ENCODE measurements around the gene CENPS.
"Not testable (repeated sequence)": the region's sequence is repeated elsewhere in the genome, so short reads cannot be mapped to it uniquely, and the experiment has no call there.

CENPS gene

GRCh38 chr1:10440305-10440704 lies 10.1 kb downstream of the CENPS start:
- H3K9ac ChIP-seq (ENCODE audit: low read length), result no peak overlapping the region
- H3K9me3 ChIP-seq (ENCODE audit: control insufficient read depth, low read depth, low read length), result no peaks in the 10 kb centered on the region
- H3K27me3 ChIP-seq (ENCODE audit: control insufficient read depth, insufficient read depth, low read length), result no peaks in the 10 kb centered on the region
- no peaks in the 10 kb centered on the region for H3K4me1 ChIP-seq (ENCODE audit: control insufficient read depth, low read depth, low read length)
- no peak overlapping the region for H3K27ac ChIP-seq (ENCODE audit: low read length)
- H3K36me3 ChIP-seq (ENCODE audit: control insufficient read depth, low read depth, low read length), result no peaks in the 10 kb centered on the region
- H3K4me3 ChIP-seq (ENCODE audit: low read length), result no peak overlapping the region

GRCh38 chr1:10440794-10441193 lies 10.6 kb downstream of the CENPS start:
- Histone ChIP-seq H3K27ac (ENCODE audit: low read length) (no peak overlapping the region), H3K9me3 (ENCODE audit: control insufficient read depth, low read depth, low read length) (no peaks in the 10 kb centered on the region), H3K9ac (ENCODE audit: low read length) (no peak overlapping the region), H3K4me1 (ENCODE audit: control insufficient read depth, low read depth, low read length) (no peaks in the 10 kb centered on the region), H3K36me3 (ENCODE audit: control insufficient read depth, low read depth, low read length) (no peaks in the 10 kb centered on the region), H3K27me3 (ENCODE audit: control insufficient read depth, insufficient read depth, low read length) (no peaks in the 10 kb centered on the region), H3K4me3 (ENCODE audit: low read length) (no peak overlapping the region)

- no peak overlapping the region for H3K4me3 ChIP-seq (ENCODE audit: low read length)
- no peak overlapping the region for H3K9ac ChIP-seq (ENCODE audit: low read length)
- H3K36me3 ChIP-seq (ENCODE audit: control insufficient read depth, low read depth, low read length), result no peaks in the 10 kb centered on the region
- no peaks in the 10 kb centered on the region for H3K4me1 ChIP-seq (ENCODE audit: control insufficient read depth, low read depth, low read length)
- no peak overlapping the region for H3K27ac ChIP-seq (ENCODE audit: low read length)
- no peaks in the 10 kb centered on the region for H3K9me3 ChIP-seq (ENCODE audit: control insufficient read depth, low read depth, low read length)
- H3K27me3 ChIP-seq (ENCODE audit: control insufficient read depth, insufficient read depth, low read length), result no peaks in the 10 kb centered on the region
Measured at GRCh38 chr1:10444248-10444647, 14.0 kb downstream of the CENPS start.

DNA sequence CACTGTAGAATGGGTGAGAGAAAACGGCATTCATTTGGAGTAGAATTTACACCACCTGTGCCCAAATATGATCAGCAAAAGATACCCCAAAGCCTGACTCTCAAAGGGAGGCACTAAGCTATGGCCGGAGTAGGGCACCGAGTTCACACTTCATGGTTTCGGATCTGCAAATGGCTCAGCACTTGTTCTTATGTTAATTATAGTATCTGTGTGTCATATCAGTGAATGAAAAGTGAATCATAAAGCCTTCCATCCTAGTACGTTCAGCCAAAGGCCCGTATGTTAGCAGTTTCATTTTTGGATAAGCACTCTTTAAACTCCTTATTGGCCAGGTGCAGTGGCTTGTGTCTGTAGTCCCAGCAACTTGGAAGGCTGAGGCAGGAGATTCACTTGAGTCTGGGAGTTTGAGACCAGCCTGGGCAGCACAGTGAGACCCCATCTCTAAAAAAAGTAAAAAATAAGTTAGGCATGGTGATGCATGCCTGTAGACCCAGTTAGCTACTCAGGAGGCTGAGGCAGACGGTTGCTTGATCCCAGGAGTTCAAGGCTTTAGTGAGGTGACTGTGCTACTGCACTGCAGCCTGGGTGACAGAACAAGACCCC lies 14.7 kb downstream of the CENPS start:
- no peak overlapping the region for H3K27ac ChIP-seq (ENCODE audit: low read length)

DNA sequence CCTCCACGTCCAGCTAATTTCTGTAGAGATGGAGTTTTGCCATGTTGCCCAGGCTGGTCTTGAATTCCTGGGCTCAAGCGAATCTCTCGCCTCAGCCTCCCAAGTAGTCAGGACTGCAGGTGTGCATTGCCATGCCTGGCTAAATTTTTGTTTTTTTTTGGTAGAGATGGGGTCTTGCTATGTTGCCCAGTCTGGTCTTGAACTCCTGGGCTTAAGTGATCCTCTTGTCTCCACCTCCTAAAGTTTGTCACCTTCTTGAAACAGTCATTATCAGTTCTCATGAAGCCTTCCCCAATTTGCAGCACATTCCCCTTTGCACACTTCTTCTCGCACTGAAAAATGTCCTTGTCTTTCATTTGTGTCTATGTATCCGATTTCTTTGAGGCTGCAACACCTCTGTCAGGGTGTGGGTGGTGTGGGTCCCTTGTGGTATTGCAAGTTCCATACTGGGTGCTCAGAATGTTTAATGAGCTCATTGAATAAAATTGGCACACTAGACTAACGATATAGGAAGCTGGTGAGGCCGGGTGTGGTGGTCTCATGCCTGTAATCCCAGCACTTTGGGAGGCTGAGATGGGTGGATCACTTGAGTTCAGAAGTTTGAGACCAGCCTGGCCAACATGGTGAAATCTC lies 16.7 kb downstream of the CENPS start:
- no peak overlapping the region for H3K4me3 ChIP-seq (ENCODE audit: low read length)
- H3K4me1 ChIP-seq (ENCODE audit: control insufficient read depth, low read depth, low read length), result peaks cover 17% of the 10 kb centered on the region
- no peak overlapping the region for H3K27ac ChIP-seq (ENCODE audit: low read length)
- H3K9me3 ChIP-seq (ENCODE audit: control insufficient read depth, low read depth, low read length), result no peaks in the 10 kb centered on the region
- H3K27me3 ChIP-seq (ENCODE audit: control insufficient read depth, insufficient read depth, low read length), result no peaks in the 10 kb centered on the region
- H3K36me3 ChIP-seq (ENCODE audit: control insufficient read depth, low read depth, low read length), result no peaks in the 10 kb centered on the region
- no peak overlapping the region for H3K9ac ChIP-seq (ENCODE audit: low read length)

More for the DNA sequence above, 14.7 kb downstream of the CENPS start:
- no peak overlapping the region for H3K4me3 ChIP-seq (ENCODE audit: low read length)
- H3K9ac ChIP-seq (ENCODE audit: low read length), result no peak overlapping the region
- H3K27me3 ChIP-seq (ENCODE audit: control insufficient read depth, insufficient read depth, low read length), result no peaks in the 10 kb centered on the region
- no peaks in the 10 kb centered on the region for H3K9me3 ChIP-seq (ENCODE audit: control insufficient read depth, low read depth, low read length)
- no peaks in the 10 kb centered on the region for H3K36me3 ChIP-seq (ENCODE audit: control insufficient read depth, low read depth, low read length)
- H3K4me1 ChIP-seq (ENCODE audit: control insufficient read depth, low read depth, low read length), result peaks cover 3% of the 10 kb centered on the region

DNA sequence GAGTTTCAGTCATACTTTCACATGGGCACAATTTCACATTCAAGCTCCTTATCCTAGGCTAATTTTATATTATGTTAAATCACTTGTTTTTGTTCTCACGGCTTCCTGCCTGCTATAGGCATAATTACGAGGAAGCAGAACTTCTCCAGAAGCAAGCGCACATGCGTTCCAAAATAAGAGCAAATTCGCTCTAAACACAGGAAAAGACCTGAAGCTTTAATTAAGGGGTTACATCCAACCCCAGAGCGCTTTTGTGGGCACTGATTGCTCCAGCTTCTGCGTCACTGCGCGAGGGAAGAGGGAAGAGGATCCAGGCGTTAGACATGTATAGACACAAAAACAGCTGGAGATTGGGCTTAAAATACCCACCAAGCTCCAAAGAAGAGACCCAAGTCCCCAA lies 19.5 kb downstream of the CENPS start, which contains the start of gene CORT:
TSS of gene CORT (plus strand) at position 281 of the 400 bp plus-strand sequence. CDS start 193 bp downstream, outside the sequence.
- Histone ChIP-seq H3K4me1 (ENCODE audit: control insufficient read depth, low read depth, low read length) (peaks cover 17% of the 10 kb centered on the region), H3K9ac (ENCODE audit: low read length) (no peak within 1 kb of the TSS), H3K9me3 (ENCODE audit: control insufficient read depth, low read depth, low read length) (peaks cover 3% of the 10 kb centered on the region), H3K4me3 (ENCODE audit: low read length) (no peak within 1 kb of the TSS), H3K27ac (ENCODE audit: low read length) (no peak within 1 kb of the TSS), H3K36me3 (ENCODE audit: control insufficient read depth, low read depth, low read length) (no peaks in the 10 kb centered on the region), H3K27me3 (ENCODE audit: control insufficient read depth, insufficient read depth, low read length) (no peaks in the 10 kb centered on the region)

- Histone ChIP-seq H3K27ac (ENCODE audit: low read length) (no peak overlapping the region), H3K4me3 (ENCODE audit: low read length) (no peak overlapping the region), H3K9ac (ENCODE audit: low read length) (no peak overlapping the region), H3K36me3 (ENCODE audit: control insufficient read depth, low read depth, low read length) (no peaks in the 10 kb centered on the region), H3K4me1 (ENCODE audit: control insufficient read depth, low read depth, low read length) (peaks cover 17% of the 10 kb centered on the region), H3K27me3 (ENCODE audit: control insufficient read depth, insufficient read depth, low read length) (no peaks in the 10 kb centered on the region), H3K9me3 (ENCODE audit: control insufficient read depth, low read depth, low read length) (peaks cover 4% of the 10 kb centered on the region)
Measured at GRCh38 chr1:10450156-10450814, 20.1 kb downstream of the CENPS start.

GRCh38 chr1:10450836-10451235 lies 20.6 kb downstream of the CENPS start:
- Histone ChIP-seq H3K27ac (ENCODE audit: low read length) (no peak overlapping the region), H3K4me3 (ENCODE audit: low read length) (no peak overlapping the region), H3K27me3 (ENCODE audit: control insufficient read depth, insufficient read depth, low read length) (no peaks in the 10 kb centered on the region), H3K9ac (ENCODE audit: low read length) (no peak overlapping the region), H3K4me1 (ENCODE audit: control insufficient read depth, low read depth, low read length) (peaks cover 17% of the 10 kb centered on the region), H3K36me3 (ENCODE audit: control insufficient read depth, low read depth, low read length) (no peaks in the 10 kb centered on the region), H3K9me3 (ENCODE audit: control insufficient read depth, low read depth, low read length) (peaks cover 4% of the 10 kb centered on the region)

DNA sequence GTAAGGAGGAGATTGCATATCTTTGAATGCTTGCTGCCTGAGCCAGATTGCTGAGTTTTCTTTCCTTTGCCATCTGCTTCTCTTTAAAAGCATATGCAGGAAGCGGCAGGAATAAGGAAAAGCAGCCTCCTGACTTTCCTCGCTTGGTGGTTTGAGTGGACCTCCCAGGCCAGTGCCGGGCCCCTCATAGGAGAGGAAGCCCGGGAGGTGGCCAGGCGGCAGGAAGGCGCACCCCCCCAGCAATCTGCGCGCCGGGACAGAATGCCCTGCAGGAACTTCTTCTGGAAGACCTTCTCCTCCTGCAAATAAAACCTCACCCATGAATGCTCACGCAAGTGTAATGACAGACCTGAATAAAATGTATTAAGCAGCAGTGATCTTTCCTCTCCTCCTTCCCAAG lies 21.1 kb downstream of the CENPS start:
- peaks cover 4% of the 10 kb centered on the region for H3K9me3 ChIP-seq (ENCODE audit: control insufficient read depth, low read depth, low read length)
- H3K9ac ChIP-seq (ENCODE audit: low read length), result no peak overlapping the region
- H3K36me3 ChIP-seq (ENCODE audit: control insufficient read depth, low read depth, low read length), result no peaks in the 10 kb centered on the region
- no peaks in the 10 kb centered on the region for H3K27me3 ChIP-seq (ENCODE audit: control insufficient read depth, insufficient read depth, low read length)
- no peak overlapping the region for H3K4me3 ChIP-seq (ENCODE audit: low read length)
- H3K4me1 ChIP-seq (ENCODE audit: control insufficient read depth, low read depth, low read length), result peaks cover 17% of the 10 kb centered on the region
- H3K27ac ChIP-seq (ENCODE audit: low read length), result no peak overlapping the region

DNA sequence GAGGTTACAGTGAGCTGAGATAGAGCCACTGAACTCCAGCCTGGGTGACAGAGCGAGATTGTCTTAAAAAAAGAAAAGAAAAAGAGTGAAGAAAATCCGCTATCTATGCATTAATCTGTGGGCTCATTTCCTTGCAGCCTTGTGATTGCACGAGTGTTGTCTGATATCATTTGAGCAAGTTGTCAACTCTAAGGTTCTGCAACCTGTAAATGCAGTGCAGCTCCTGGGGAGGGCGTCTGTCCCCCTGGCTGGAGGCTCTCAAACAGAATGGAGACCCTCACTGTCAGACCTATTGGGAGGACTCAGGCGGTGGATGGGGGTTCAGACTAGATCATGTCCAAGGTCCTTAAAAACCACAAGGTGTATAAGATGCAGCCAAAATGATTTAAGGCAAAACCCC lies 25.8 kb downstream of the CENPS start:
- H3K4me1 ChIP-seq (ENCODE audit: control insufficient read depth, low read depth, low read length), result peaks cover 7% of the 10 kb centered on the region
- no peak overlapping the region for H3K27ac ChIP-seq (ENCODE audit: low read length)
- peaks cover 4% of the 10 kb centered on the region for H3K9me3 ChIP-seq (ENCODE audit: control insufficient read depth, low read depth, low read length)
- peaks cover 13% of the 10 kb centered on the region for H3K36me3 ChIP-seq (ENCODE audit: control insufficient read depth, low read depth, low read length)
- no peak overlapping the region for H3K9ac ChIP-seq (ENCODE audit: low read length)
- no peaks in the 10 kb centered on the region for H3K27me3 ChIP-seq (ENCODE audit: control insufficient read depth, insufficient read depth, low read length)
- no peak overlapping the region for H3K4me3 ChIP-seq (ENCODE audit: low read length)

- H3K4me1 ChIP-seq (ENCODE audit: control insufficient read depth, low read depth, low read length), result peaks cover 2% of the 10 kb centered on the region
- H3K27me3 ChIP-seq (ENCODE audit: control insufficient read depth, insufficient read depth, low read length), result no peaks in the 10 kb centered on the region
- no peak overlapping the region for H3K9ac ChIP-seq (ENCODE audit: low read length)
- H3K36me3 ChIP-seq (ENCODE audit: control insufficient read depth, low read depth, low read length), result peaks cover 18% of the 10 kb centered on the region
- H3K4me3 ChIP-seq (ENCODE audit: low read length), result no peak overlapping the region
- H3K9me3 ChIP-seq (ENCODE audit: control insufficient read depth, low read depth, low read length), result peaks cover 4% of the 10 kb centered on the region
- H3K27ac ChIP-seq (ENCODE audit: low read length), result no peak overlapping the region
Measured at GRCh38 chr1:10456661-10457060, 26.4 kb downstream of the CENPS start.

DNA sequence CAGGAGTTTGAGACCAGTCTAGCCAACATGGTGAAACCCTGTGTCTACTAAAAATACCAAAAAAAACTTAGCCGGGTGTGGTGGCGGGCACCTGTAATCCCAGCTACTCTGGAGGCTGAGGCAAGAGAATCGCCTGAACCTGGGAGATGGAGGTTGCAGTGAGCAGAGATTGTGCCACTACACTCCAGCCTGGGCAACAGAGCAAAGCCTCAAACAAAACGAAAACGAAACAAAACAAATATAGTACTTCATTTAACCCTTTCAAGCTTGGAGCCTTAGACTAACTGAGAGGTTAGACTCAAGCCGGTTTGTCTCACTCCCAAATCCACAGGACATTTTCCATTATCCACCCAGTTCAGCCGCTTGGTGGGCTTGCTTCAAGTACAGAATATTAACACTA lies 27.2 kb downstream of the CENPS start:
- not testable (repeated sequence) for H3K4me3 ChIP-seq (ENCODE audit: low read length); H3K27me3 ChIP-seq (ENCODE audit: control insufficient read depth, insufficient read depth, low read length); H3K27ac ChIP-seq (ENCODE audit: low read length); H3K9ac ChIP-seq (ENCODE audit: low read length); H3K9me3 ChIP-seq (ENCODE audit: control insufficient read depth, low read depth, low read length); H3K4me1 ChIP-seq (ENCODE audit: control insufficient read depth, low read depth, low read length)
- H3K36me3 ChIP-seq (ENCODE audit: control insufficient read depth, low read depth, low read length), result peaks cover 22% of the 10 kb centered on the region

Data from iPS-18a (cell line).